ENCODE results near the gene SLC38A10. TPM values are rescaled to one million over a fixed set of nuclear protein-coding genes. Genes with fewer than 3 reads are reported as not detected.

SLC38A10 gene
- total RNA-seq, 2 donors from 2014 or later = 46.2 to 63.4 TPM

DNA sequence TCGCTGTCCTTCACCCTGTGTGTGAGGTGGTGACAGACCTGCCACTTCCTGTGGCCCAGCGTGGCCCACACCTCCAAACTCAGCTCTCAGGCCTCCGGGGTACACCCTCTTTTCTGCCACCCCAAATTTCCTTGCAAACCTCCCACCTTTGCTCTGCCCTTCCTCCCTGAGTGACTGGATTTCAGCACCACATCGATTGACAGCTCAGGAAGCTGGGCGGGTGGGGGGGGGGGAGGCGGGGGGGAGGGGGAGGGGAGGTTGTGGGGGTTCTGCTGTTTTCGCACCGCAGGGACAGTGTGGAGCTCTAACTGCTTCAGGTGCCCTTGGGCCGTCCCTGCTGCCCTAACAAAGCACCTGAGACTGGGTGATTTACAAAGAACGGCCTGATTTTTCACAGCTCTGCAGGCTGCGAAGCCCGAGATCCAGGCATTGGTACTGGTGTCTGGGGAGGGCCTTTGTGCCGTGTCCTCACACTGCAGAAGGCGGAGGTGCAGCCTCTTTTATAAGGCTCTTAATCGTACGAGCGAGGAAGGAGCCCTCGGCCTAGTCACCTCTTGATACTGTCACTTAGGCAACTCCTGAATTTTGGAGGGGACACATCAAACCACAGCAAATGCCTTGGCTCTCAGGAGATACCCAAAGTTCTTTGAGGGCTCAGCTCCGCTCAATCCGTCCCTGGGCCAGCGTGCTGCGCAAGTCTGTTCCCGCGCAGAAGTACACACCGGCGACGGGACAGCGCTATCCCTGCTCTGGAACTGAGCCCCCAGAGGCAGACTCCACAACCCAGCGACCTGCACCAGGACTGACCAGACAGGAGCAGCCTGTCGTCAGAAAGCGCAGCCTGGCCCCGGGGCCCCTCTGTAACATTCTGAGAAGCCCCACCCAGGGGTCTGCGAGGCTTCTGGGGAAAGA is 52.4 kb downstream of the SLC38A10 start:
- Histone ChIP-seq H3K4me1 (peaks cover 0 to 22% of the 10 kb centered on the region in 2 donors), H3K27ac (no peak overlapping the region), H3K27me3 (no peaks in the 10 kb centered on the region), H3K9me3 (no peaks in the 10 kb centered on the region), H3K4me3 (no peak overlapping the region), H3K36me3 (no peaks in the 10 kb centered on the region)
- no peak for DNase-seq (ENCODE audit: low spot score)
- TF ChIP-seq, protein P1, sequence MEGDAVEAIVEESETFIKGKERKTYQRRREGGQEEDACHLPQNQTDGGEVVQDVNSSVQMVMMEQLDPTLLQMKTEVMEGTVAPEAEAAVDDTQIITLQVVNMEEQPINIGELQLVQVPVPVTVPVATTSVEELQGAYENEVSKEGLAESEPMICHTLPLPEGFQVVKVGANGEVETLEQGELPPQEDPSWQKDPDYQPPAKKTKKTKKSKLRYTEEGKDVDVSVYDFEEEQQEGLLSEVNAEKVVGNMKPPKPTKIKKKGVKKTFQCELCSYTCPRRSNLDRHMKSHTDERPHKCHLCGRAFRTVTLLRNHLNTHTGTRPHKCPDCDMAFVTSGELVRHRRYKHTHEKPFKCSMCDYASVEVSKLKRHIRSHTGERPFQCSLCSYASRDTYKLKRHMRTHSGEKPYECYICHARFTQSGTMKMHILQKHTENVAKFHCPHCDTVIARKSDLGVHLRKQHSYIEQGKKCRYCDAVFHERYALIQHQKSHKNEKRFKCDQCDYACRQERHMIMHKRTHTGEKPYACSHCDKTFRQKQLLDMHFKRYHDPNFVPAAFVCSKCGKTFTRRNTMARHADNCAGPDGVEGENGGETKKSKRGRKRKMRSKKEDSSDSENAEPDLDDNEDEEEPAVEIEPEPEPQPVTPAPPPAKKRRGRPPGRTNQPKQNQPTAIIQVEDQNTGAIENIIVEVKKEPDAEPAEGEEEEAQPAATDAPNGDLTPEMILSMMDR (IDR thresholded peaks at IDR 0.05) = no peak

DNA sequence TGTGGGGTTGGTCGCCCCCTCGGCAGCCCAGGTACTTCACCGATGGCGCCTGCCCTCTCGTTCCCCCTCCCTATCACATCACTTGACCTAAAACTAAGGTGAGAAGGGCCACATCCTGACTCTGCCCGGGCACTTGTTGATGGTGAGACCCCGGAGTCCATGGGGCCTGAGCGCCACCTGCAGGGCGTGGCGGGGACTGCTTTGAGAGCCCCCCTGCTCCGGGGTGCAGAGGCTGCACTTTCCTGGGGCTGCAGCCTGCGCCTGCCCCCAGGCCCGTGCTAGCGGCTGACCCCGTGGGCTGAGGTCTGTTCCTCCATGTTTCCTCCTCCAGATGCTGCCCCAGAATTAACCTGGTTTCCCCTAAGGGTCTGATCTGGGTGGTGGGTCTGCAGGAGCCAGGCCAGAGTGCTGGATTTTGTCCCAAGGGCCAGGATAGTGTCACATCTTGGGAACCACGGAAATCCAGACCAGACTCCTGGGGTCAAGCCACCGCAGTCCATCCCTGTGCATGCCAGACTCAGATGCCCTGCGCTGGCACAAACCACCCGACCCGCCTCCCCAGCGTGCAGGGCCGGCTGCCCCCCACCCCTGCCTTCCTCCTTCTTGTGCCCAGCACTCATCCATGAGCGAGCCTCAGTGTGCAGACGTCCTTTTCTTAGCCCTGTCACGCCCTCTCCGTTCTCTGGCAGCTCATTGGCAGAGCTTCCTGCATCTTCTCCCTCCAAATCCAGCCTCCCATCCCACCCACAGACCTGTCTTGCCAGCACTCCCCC is 53.3 kb downstream of the SLC38A10 start:
- no peaks in the 10 kb centered on the region for H3K9me3 ChIP-seq
- H3K4me1 ChIP-seq = peaks cover 0 to 31% of the 10 kb centered on the region in 2 donors
- TF ChIP-seq, protein P1 (IDR thresholded peaks at IDR 0.05) = peak; percentile 64 to 85
- DNase-seq (ENCODE audit: low spot score) = no peak
- H3K4me3 ChIP-seq = no peak overlapping the region
- H3K27me3 ChIP-seq = no peaks in the 10 kb centered on the region
- no peak overlapping the region for H3K27ac ChIP-seq
- H3K36me3 ChIP-seq = no peaks in the 10 kb centered on the region

DNA sequence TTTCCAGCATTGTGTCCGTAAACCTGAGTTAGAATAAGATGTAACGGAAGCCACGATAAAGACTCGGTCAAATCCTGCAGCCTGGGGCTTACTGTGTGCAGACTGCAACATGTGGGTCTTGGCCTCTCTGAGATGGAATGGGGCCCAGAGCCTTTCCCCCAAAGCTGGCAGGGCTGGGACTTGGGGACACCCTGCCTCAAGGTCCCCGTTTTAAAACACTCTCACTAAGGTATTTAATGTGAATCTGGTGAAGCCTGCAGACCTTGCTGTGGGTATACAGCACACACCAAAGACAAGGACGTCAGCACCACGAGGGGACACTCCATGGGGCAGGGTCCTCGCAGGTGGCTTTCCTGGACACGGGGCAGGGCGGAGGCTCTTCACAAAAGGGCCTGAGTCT is 53.9 kb downstream of the SLC38A10 start:
- Histone ChIP-seq H3K4me1 (peaks cover 0 to 37% of the 10 kb centered on the region in 2 donors), H3K4me3 (no peak overlapping the region), H3K36me3 (no peaks in the 10 kb centered on the region), H3K27me3 (no peaks in the 10 kb centered on the region), H3K27ac (no peak overlapping the region), H3K9me3 (no peaks in the 10 kb centered on the region)
- DNase-seq (ENCODE audit: low spot score) = no peak
- TF ChIP-seq, protein P1 (IDR thresholded peaks at IDR 0.05) = no peak

DNA sequence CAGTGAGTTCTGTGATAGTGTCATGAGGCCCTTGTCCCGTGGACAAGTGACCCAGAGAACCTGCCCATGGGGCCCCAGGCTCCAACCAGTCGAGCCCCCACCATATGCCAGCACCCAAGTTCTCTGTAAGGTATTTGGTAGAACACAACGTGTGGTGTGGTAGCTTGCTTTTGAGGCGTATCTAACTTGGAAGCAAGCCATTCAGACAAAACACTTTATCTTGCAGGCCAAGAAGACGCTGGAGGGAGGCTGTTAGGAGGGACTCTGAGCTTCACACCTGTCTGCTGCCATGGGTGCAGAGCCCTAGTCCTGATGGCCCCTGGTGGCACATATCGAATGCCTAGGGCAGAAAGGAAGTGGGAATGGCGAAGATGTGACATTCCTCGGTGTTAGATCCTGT is 54.3 kb downstream of the SLC38A10 start:
- Histone ChIP-seq H3K27me3 (no peaks in the 10 kb centered on the region), H3K9me3 (no peaks in the 10 kb centered on the region), H3K36me3 (no peaks in the 10 kb centered on the region), H3K4me3 (no peak overlapping the region), H3K4me1 (peaks cover 0 to 37% of the 10 kb centered on the region in 2 donors), H3K27ac (no peak overlapping the region)
- TF ChIP-seq, protein P1 (IDR thresholded peaks at IDR 0.05) = no peak
- no peak for DNase-seq (ENCODE audit: low spot score)

DNA sequence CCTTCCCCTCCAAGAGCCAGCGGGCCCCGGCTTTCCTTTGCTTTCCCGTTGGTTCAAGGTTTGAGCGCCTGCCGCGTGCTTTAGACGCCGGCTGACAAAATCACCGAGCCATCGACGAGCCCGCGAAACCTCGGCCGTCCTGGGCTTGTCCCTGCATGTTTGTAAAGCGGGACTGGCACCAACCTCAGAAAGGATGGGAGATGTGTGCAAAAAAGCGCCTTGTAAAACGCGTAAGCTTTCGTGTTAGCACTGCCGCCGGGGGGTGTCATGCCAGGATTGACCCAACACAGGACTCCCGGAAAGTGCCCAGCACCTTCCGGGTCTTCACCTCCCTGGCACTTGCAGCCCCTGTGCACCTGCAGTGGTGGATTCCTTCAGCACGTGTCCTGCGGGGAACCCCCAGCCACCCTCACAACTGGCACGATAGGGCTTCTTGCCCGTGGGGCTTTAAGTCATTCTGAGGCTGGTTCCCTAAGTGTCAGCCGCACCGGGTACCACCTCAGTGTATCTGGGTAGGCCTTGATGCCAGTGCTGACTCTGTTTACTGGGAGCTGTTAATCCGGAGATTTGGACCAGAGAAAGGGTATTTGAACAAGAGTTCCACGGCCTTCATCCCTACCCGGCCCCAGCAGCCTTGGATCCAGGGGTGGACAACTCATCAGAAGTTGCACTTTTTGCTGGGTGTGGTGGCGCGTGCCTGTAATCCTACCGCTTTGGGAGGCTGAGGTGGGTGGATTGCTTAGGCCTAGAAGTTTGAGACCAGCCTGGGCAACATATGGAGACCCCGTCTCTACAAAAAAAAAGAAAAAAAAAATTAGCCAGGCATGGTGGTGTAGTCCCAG is 55.2 kb downstream of the SLC38A10 start:
- no peak for DNase-seq (ENCODE audit: low spot score)
- Histone ChIP-seq H3K9me3 (no peaks in the 10 kb centered on the region), H3K4me3 (peak overlapping the region; percentile 91 to 100), H3K36me3 (no peaks in the 10 kb centered on the region), H3K27ac (peak overlapping the region; percentile 79 to 80), H3K27me3 (no peaks in the 10 kb centered on the region), H3K4me1 (peaks cover 0 to 37% of the 10 kb centered on the region in 2 donors)
- TF ChIP-seq, protein P1 (IDR thresholded peaks at IDR 0.05) = no peak
